Gastroesophageal sphincter (tissue), 3 donors: Measurements from ENCODE around the gene PIWIL4.

Experiments
- EP300 ChIP-seq: sonication (generic); formaldehyde crosslinking; IDR thresholded peaks from one replicate; pipeline ENCODE4 v1.6.1; 2017; ENCODE audit warnings: antibody characterized with exemption, mild to moderate bottlenecking
- POLR2A ChIP-seq, 2 donors: fragments of 450-650 bp; IDR thresholded peaks; one replicate each; pipeline ENCODE4 v1.6.1; 2017; ENCODE audit warnings: antibody characterized with exemption in 2 of 2, mild to moderate bottlenecking in 2 of 2, moderate library complexity in 1 of 2
- POLR2AphosphoS5 ChIP-seq: sonication (generic); formaldehyde crosslinking; IDR thresholded peaks from one replicate; pipeline ENCODE4 v1.6.1; 2017; ENCODE audit warnings: antibody characterized with exemption
- TF ChIP-seq, protein P1 (sequence below), 4 experiments: fragments of 200-600 bp in 2 of 4; fragments of 450-650 bp in 2 of 4; sonication (generic) in 1 of 4; IDR thresholded peaks; one replicate each; pipeline ENCODE4 v1.5.1; 2017 to 2019; ENCODE audit warnings: antibody characterized with exemption in 4 of 4, mild to moderate bottlenecking in 2 of 4, moderate library complexity in 2 of 4

GRCh38 chr11:94584978-94585377 is 17.8 kb downstream of the PIWIL4 start:
- TF ChIP-seq POLR2A (IDR thresholded peaks at IDR 0.05) (no peak), EP300 (no peak), POLR2AphosphoS5 (no peak)
- TF ChIP-seq, protein P1, sequence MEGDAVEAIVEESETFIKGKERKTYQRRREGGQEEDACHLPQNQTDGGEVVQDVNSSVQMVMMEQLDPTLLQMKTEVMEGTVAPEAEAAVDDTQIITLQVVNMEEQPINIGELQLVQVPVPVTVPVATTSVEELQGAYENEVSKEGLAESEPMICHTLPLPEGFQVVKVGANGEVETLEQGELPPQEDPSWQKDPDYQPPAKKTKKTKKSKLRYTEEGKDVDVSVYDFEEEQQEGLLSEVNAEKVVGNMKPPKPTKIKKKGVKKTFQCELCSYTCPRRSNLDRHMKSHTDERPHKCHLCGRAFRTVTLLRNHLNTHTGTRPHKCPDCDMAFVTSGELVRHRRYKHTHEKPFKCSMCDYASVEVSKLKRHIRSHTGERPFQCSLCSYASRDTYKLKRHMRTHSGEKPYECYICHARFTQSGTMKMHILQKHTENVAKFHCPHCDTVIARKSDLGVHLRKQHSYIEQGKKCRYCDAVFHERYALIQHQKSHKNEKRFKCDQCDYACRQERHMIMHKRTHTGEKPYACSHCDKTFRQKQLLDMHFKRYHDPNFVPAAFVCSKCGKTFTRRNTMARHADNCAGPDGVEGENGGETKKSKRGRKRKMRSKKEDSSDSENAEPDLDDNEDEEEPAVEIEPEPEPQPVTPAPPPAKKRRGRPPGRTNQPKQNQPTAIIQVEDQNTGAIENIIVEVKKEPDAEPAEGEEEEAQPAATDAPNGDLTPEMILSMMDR (IDR thresholded peaks at IDR 0.05), result no peak
